D721Med (cell line): Measurements from ENCODE around the gene RBM44.
A peak's percentile ranks its signal among the peaks of the same experiment; 100 is the strongest.
"Not testable (repeated sequence)": the region's sequence is repeated elsewhere in the genome, so short reads cannot be mapped to it uniquely, and the experiment has no call there.

Experiments
- DNase-seq: peaks from one replicate; pipeline ENCODE4 v3.0.0; 2011; ENCODE audit warnings: low spot score; ENCODE audit not compliant: insufficient read length
- FAIRE-seq: peaks from 2 replicates; lab custom pipeline; 2011; peaks lifted over from hg19 to GRCh38; lab: Jason Lieb, UNC
- TF ChIP-seq, protein P1 (sequence below): IDR thresholded peaks from 2 replicates; pipeline ENCODE4 v1.5.1; 2012; ENCODE audit warnings: mild to moderate bottlenecking, control low read depth; ENCODE audit not compliant: insufficient read depth; ENCODE audit errors: missing control alignments

RBM44 gene

DNA sequence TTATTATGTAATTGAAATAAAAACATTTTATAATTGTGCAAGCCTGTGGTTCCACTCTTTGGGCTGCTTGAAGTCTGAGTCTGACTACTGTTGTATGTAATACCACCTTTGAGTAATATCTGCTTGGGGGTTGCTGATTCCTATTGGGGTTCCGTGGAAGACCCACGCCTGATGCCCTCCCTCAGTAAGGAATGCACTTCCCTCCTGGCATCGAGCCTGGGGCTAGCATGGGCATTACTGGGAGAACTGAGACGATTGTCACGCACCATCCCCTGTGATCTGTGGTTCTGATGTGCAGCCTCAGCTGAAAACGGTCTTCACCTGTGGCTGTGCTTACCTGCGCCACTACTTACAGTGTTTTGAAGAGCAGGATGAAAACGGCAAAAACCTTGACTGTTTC is 32.7 kb upstream of the RBM44 start:
- DNase-seq (no peak), FAIRE-seq (no peak)
- TF ChIP-seq, protein P1, sequence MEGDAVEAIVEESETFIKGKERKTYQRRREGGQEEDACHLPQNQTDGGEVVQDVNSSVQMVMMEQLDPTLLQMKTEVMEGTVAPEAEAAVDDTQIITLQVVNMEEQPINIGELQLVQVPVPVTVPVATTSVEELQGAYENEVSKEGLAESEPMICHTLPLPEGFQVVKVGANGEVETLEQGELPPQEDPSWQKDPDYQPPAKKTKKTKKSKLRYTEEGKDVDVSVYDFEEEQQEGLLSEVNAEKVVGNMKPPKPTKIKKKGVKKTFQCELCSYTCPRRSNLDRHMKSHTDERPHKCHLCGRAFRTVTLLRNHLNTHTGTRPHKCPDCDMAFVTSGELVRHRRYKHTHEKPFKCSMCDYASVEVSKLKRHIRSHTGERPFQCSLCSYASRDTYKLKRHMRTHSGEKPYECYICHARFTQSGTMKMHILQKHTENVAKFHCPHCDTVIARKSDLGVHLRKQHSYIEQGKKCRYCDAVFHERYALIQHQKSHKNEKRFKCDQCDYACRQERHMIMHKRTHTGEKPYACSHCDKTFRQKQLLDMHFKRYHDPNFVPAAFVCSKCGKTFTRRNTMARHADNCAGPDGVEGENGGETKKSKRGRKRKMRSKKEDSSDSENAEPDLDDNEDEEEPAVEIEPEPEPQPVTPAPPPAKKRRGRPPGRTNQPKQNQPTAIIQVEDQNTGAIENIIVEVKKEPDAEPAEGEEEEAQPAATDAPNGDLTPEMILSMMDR = no peak

DNA sequence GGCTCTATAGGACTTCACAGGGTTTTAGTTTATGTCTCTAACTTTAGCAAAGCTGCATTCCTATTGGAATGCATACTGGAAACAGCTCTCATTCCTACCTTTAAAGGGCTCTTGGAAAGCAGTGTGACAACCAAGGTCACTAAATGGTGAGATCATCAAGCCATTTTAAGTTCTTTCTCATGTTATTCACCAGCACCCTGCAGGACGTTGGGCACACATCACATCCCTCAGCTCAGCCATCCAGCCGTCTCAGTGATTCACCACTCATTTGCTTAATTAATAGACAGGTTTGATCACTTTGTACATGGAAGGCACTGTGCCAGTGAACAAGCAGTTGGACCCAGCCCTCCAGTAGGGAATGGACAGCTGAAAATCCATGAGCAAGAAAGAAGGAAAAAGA is 32.2 kb upstream of the RBM44 start:
- FAIRE-seq = no peak
- no peak for DNase-seq

DNA sequence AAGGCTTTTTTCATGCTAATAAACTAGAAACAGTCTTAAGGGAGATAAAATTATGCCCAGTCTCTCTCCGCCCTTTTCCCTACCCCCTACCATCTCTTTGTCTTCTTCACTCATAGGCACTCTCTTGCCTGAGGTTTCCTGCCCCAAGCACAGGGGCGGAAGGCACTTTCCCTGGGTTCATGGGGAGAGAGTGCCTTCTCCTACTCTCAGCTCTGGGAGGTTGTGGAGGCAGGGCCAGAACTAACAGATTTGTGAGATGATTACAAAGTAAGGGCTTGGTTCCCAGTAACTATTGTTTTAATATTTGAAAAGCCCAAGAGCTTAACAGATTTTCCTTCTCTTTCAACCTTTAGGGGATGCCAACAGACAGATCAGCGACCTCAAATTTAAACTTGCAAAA is 26.1 kb upstream of the RBM44 start:
- DNase-seq = no peak
- FAIRE-seq = no peak
- TF ChIP-seq, protein P1 = no peak

More for the DNA sequence above, 32.2 kb upstream of the RBM44 start:
- TF ChIP-seq, protein P1 = no peak

DNA sequence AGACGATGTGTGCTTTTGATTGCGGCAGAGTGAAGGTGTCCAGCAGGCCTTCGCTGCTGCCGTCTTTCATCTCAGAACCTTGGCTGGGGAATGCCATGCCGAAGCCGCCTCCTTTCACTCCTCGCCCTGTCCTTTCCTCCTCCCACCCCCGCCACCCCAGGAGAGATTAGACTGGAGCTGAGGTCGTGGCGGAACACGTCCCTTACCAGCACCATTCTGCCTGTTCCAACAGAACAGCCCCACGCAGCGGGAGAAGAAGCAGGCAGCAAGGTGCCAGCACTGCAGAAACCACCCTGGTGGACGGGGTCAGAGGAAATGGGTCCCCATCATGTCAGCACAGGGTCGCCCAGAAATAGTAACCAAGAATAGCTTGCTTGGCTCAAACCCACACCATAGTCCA is 24.8 kb upstream of the RBM44 start:
- TF ChIP-seq, protein P1 = no peak
- no peak for FAIRE-seq

DNA sequence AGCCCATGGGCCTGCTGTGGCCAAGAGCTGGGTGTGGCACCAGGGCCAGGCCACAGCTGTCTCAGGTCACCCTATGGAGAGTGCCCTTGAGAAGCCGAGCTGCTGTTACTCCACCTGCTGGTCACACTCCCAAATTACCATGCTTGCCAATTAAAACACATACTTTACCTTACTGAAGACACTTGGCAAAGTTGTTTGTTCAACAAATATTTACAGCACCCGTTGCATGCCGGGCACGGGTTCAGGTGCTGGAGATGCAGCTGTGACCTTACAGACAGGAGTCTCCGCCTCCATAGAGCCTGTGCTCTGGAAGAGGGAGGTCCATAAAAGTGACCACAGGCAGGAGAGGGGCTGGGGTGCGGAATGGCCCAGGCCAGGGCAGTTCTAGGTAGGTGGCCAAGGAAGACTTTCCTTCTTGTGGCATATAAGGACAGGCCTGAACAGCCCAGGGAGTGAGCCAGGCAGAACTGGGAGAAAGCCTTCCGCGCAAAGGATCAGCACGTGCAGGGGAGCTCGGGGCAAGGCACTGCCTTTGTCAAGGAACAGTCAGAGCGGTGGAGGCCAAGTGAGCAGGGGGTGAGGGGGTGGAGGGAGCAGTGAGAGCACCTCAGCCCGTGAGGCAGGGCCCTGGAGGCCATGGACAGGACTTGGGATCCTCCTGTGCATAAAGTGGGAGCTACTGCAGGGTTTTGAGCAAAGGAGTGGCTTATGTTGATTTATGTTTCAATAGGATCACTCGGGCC is 23.6 kb upstream of the RBM44 start:
- peak; percentile 36 for DNase-seq
- TF ChIP-seq, protein P1 = peak; percentile 59
- FAIRE-seq = no peak

More for the DNA sequence above, 24.8 kb upstream of the RBM44 start:
- no peak for DNase-seq

DNA sequence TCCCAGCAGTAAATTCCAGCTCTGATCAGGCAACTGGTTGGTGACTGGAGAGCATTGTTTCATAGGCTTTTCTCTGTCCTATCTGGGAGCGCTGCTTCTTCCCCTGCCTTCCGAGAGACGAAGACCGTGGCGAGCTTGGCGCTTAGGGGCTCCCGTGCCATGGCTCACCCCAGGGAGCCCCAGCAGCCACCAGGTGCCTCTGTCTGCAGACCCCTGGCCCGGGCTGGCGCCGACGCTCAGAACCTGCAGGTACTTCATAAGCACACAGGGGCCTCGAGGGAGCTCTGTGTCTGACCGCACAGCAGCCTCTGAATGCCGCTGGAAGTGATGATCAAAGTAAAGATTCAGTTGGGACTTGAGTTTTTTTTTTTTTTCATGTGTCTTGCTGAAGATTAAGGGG is 19.1 kb upstream of the RBM44 start:
- TF ChIP-seq, protein P1 = no peak
- FAIRE-seq (no peak), DNase-seq (no peak)

DNA sequence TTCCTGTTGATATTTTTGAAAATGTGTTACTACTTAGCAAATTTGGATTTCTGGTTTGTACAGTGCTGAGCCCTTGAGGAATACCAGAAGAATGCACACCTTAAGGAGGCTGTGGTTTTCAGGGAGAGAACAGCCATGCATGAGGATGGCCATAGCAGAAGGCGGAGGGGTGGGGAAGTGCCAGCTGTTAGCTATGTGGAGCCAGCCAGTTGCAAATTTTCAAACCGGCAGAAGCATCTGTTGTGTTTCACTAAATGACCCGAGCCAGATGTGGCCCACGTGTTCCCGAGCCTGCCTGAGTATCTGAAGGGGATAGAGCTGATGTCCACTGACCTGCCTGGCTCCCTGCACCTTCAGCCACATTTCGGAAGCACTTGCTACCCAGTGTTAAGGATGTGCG is 16.4 kb upstream of the RBM44 start:
- TF ChIP-seq, protein P1 = no peak
- FAIRE-seq (no peak), DNase-seq (no peak)

DNA sequence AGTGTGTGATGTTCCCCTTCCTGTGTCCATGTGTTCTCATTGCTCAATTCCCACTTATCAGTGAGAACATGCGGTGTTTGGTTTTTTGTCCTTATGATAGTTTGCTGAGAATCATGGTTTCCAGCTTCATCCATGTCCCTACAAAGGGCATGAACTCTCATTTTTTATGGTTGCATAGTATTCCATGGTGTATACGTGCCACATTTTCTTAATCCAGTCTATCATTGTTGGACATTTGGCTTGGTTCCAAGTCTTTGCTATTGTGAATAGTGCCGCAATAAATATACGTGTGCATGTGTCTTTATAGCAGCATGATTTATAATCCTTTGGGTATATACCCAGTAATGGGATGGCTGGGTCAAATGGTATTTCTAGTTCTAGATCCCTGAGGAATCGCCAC is 14.9 kb upstream of the RBM44 start:
- FAIRE-seq, DNase-seq: not testable (repeated sequence)
